ENCODE results near the gene CDCA5.

DNA sequence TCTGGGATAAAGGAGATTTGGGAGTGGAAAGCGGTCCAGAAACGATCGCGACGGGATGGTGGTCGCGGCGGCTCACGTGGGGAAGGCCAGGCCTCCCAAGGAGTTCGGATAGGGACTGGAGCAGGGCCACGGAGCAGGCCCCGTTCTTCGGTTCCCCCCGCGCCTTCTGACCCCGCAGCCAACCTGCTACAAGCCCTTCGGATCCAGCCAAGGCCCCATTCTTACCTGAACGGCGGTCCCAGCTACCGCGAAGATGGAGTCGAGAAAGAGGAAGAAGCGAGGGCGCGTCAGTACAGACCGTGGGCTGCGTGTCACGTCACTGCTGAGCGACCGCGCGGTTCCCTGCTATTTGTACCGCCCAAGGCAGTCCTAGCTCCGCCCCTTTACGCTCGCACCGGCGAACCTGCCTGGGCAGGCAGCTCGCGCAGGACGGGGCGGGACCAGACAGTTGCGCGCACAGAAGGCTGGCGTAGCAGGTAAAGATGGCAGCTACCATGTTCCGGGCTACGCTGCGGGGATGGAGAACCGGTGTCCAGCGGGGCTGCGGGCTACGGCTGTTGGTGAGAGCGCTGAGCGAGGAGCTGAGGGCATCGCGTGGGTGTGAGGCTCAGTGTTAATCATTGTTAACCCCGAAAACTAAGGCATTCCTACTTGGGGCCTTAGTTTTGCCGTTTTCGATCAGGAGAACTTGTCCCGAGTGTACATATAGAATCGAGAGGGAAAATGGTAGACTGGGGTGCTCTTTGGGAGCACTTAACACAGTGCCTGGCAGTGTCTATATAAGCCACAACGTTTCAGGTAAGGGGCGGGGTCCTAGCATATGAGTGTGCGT is 38.2 kb upstream of the CDCA5 start, which contains the start of the genes FAU and MRPL49:
- TF ChIP-seq POLR2A (IDR thresholded peaks at IDR 0.05; ENCODE audit: low read depth, low read length) (peak; percentile 92), POU2F2 (IDR thresholded peaks at IDR 0.05; ENCODE audit: low read depth, low read length) (peak; percentile 52; the same call in 1 of the 2 replicates), PAX5 (IDR thresholded peaks at IDR 0.05; ENCODE audit: insufficient read depth, low read length, severe bottlenecking) (no peak), POLR2AphosphoS5 (IDR thresholded peaks at IDR 0.05; ENCODE audit: low read depth, low read length) (peak; percentile 91), TAF1 (IDR thresholded peaks at IDR 0.05; ENCODE audit: low read depth, low read length) (peak; percentile 95), SPI1 (IDR thresholded peaks at IDR 0.05; ENCODE audit: low read depth, low read length) (peak; percentile 72)

All from GM12891 (cell line).